HPDE6-E6E7 (cell line): ENCODE data around the gene PLXNA2.
A peak's percentile ranks its signal among the peaks of the same experiment; 100 is the strongest.

Experiments used
- DNase-seq: peaks from one replicate; pipeline ENCODE4 v3.0.0; 2011; ENCODE audit warnings: missing footprints; ENCODE audit errors: extremely low spot score

Gene PLXNA2, protein sequence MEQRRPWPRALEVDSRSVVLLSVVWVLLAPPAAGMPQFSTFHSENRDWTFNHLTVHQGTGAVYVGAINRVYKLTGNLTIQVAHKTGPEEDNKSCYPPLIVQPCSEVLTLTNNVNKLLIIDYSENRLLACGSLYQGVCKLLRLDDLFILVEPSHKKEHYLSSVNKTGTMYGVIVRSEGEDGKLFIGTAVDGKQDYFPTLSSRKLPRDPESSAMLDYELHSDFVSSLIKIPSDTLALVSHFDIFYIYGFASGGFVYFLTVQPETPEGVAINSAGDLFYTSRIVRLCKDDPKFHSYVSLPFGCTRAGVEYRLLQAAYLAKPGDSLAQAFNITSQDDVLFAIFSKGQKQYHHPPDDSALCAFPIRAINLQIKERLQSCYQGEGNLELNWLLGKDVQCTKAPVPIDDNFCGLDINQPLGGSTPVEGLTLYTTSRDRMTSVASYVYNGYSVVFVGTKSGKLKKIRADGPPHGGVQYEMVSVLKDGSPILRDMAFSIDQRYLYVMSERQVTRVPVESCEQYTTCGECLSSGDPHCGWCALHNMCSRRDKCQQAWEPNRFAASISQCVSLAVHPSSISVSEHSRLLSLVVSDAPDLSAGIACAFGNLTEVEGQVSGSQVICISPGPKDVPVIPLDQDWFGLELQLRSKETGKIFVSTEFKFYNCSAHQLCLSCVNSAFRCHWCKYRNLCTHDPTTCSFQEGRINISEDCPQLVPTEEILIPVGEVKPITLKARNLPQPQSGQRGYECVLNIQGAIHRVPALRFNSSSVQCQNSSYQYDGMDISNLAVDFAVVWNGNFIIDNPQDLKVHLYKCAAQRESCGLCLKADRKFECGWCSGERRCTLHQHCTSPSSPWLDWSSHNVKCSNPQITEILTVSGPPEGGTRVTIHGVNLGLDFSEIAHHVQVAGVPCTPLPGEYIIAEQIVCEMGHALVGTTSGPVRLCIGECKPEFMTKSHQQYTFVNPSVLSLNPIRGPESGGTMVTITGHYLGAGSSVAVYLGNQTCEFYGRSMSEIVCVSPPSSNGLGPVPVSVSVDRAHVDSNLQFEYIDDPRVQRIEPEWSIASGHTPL (N-terminal part only)

DNA sequence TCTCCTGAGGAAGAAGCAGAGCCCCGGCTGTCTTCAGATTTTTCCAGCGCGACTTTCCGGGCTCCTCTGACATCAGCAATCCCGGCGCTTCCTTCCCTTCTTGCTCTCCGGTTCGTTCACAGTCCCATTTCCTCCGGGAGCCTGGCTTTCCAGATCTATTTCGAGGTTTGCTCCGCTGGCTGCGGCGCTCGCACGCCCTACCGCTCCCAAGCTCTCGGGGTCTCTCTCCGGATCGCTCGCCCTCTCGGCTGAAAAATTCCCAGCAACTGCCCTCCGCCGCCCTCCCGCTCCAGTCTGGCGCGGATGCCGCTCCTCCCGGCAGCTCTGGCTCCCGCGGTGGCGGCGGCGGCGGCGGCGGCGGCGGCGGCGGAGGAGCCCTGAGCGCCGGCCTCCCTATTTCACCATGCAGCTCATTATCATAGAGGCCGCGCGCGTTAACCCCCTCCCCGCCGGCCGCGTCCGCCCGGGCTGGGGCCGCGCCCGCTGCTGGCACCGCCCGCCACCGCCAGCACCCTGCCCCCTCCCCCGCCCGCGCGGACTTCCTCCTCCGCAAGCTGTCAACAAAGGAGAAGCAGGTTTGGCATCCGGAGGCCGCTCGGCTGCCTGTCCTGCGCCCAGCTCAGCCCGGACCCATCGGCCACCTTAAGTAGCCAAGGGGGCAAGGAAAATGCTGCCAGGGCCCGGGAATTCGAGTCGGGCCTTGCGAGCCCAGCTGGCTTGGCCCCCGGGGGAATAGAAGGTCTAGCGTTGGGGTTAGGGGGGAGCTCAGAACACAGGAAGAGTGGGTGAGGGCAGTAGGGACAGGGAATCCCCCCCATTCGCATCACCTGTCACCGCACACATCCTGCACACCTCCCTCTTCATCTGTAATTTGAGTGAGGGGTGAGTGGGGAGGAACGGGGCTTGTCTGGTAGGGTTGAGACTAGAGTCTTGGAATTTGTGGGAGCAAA is at the start of gene PLXNA2:
TSS of gene PLXNA2 (minus strand) at position 418 of the 950 bp plus-strand sequence. CDS start 26,462 bp downstream, outside the sequence.
- DNase-seq: peak; percentile 77

DNA sequence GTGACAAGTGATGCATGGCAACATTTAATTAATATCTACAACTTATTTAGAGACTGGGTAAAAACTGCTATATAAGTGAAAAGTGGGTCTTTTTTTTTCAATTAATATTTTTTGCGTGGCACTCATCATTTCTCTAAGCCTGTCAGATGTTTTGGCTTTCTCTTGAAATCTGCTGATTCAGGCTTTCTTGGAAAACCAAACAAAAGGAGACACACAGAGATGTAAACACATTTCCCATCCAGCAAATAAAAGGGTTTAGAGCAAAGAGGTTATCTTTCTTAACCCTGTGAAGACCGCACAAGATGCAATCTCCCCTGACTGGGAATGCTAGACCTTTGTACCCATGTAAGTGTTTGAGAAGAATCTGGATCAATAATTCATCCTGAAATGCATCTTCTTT is 48.7 kb upstream of the PLXNA2 start:
- no peak for DNase-seq

DNA sequence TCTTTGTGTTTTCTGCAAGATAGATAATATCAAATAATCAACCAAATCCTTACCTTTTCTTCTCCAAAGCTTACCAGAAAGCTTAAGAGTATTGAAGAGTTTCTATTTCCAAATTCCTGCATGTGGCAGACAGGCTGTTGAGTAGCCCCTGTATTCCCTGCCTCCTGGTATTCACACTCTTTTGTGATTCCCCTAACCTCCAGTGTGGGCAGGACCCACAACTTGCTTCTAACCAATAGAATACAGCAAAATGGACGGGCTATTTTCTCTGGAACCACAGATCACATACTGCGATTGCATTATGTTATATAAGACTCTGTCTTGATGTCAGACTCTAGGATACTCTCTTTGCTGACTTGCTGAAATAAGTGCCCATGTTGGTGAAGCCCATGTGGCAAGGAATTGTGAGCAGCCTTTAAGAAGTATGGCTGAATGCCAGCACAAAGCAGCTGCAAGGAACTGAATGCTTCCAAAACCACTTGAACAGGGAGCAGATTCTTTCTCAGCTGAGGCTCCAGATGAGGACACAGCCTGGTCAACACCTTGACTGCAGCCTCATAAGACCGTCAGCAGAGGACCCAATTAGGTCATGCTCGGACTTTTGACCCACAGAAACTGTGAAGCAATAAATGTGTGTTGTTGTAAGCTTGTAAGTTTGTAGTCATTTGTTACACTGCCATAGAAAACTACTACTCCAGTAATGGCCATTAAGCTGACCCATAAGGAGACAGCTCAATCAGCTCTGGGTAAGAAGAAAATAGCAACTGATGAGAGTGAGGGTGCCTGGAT is 47.9 kb upstream of the PLXNA2 start:
- DNase-seq: no peak

GRCh38 chr1:208291129-208291528 is 46.9 kb upstream of the PLXNA2 start:
- no peak for DNase-seq

- DNase-seq: no peak
Measured at GRCh38 chr1:208289716-208290115, 45.5 kb upstream of the PLXNA2 start.

DNA sequence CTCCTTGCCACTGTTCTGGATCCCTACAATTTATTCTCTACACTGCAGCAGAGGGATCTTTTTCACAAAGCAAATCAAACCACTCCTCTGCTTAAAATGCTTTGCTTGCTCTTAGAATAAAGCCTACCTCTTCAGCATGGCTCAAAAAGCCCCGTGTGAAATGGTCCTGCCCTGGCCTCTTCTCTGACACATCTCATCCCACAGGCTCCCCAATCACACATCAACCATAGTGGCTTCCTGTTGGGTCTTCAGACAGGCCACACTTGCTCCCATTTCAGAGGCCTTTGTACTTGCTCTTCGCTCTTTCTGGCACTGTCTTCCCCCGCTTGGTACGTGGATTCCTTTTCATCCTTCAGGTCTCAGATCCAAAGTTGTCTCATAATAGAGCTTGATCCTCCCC is 44.3 kb upstream of the PLXNA2 start:
- DNase-seq: no peak

- DNase-seq: no peak
Measured at GRCh38 chr1:208280681-208281450, 36.7 kb upstream of the PLXNA2 start.

GRCh38 chr1:208279826-208280588 is 35.8 kb upstream of the PLXNA2 start:
- no peak for DNase-seq

GRCh38 chr1:208278638-208279037 is 34.5 kb upstream of the PLXNA2 start:
- DNase-seq: no peak

GRCh38 chr1:208276757-208277435 is 32.7 kb upstream of the PLXNA2 start:
- no peak for DNase-seq

DNA sequence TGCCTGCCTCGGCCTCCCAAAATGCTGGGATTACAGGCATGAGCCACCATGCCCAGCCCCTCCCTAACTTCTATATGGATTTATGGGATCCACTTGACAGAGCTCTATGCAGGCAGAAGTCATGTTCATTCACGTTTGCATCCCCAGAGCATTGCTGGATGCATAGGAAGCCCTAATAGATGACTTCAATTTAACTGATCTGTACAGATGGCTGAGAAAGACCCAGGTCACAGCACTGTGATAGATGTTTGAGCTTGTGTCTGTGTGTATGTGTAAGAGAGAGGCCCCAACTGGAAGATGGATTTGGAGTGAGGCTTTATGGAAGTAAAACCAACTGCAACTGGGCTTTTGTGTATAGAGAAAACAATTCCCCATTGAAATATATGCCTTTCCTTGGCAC is 30.9 kb upstream of the PLXNA2 start:
- no peak for DNase-seq

GRCh38 chr1:208273386-208274017 is 29.3 kb upstream of the PLXNA2 start:
- DNase-seq: no peak

- DNase-seq: no peak
Measured at GRCh38 chr1:208272713-208273112, 28.5 kb upstream of the PLXNA2 start.

GRCh38 chr1:208272311-208272710 is 28.1 kb upstream of the PLXNA2 start:
- no peak for DNase-seq

DNA sequence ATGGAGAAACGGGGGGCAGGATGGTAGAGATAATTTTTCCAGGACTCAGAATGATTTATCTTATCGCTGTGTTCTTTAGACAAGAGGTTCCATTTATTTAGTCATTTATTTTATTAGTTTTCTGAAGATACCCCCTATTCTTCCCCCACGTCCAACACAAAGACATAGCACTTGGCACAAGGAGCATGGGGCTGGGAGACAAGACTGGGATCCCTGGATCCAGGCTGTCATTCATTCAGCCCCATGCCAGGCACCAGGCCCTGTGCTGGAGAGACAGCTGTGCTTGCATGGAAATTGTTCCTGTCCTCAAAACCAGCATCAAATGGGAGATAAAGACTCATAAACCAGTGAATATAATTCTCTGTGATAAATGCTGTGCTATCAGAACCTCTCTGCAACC is 27.1 kb upstream of the PLXNA2 start:
- DNase-seq: no peak

DNA sequence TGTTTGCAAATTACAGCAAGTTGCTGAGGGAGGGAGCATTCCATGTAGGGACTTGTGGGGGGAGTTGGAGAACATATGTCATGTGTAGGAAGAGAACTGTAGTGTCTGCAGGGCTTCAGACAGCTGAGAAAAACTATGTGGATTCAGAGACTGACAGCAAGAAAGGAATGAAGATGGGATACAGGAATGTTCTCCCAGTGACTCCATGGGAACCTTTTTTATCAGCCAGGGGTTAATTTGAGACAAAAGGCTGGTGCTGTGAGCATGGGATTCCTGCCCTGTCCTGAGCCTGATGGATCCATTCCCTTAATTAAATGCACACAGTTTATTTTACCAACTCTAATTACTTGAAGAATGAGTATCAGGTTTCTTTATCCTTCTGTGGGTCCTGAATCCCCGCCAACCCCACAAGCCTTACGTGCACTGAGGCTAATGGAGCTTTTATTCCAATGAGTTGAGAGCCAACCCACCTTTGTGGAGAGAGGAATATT is 26.5 kb upstream of the PLXNA2 start:
- DNase-seq: no peak

GRCh38 chr1:208269338-208269666 is 25.1 kb upstream of the PLXNA2 start:
- DNase-seq: no peak
